MM.1S (cell line): ENCODE measurements around the gene CHST9.

ENCODE experiments used
- EZH2 ChIP-seq: fragments of 300-600 bp; sonication (generic); optimal IDR thresholded peaks from 2 replicates; pipeline ENCODE3; 2017; ENCODE audit warnings: low read depth, mild to moderate bottlenecking, antibody characterized with exemption, low read length, mixed read lengths
- EZH2phosphoT487 ChIP-seq: fragments of 300-600 bp; sonication (generic); IDR thresholded peaks from 2 replicates; pipeline ENCODE4 v1.6.1; 2018; ENCODE audit warnings: antibody characterized with exemption, low read length
- TF ChIP-seq, protein P1 (sequence below): fragments of 300-600 bp; sonication (generic); IDR thresholded peaks from 2 replicates; pipeline ENCODE4 v1.5.1; 2016; ENCODE audit warnings: antibody characterized with exemption, low read length, mixed read lengths

DNA sequence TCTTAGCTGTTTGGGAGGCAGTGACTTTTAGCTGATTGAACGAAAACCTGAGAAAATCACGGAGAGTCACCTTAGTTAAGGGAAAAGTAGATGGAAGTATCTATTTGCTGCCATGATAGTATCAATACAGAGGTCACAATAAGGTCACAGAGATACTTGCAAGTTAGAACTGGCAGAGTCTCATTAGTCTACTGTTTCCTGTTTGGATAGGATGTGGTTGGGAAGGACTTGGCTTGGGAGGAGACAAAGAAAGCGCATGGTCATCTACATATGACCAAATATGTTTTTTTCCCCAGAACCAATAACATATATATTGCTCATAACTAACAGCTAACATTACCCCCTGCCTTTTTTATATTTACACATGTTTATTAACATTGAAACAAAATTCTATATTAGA lies 241.2 kb downstream of the CHST9 start:
- TF ChIP-seq, protein P1, sequence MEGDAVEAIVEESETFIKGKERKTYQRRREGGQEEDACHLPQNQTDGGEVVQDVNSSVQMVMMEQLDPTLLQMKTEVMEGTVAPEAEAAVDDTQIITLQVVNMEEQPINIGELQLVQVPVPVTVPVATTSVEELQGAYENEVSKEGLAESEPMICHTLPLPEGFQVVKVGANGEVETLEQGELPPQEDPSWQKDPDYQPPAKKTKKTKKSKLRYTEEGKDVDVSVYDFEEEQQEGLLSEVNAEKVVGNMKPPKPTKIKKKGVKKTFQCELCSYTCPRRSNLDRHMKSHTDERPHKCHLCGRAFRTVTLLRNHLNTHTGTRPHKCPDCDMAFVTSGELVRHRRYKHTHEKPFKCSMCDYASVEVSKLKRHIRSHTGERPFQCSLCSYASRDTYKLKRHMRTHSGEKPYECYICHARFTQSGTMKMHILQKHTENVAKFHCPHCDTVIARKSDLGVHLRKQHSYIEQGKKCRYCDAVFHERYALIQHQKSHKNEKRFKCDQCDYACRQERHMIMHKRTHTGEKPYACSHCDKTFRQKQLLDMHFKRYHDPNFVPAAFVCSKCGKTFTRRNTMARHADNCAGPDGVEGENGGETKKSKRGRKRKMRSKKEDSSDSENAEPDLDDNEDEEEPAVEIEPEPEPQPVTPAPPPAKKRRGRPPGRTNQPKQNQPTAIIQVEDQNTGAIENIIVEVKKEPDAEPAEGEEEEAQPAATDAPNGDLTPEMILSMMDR, result no peak
- TF ChIP-seq EZH2, result no peak
- TF ChIP-seq EZH2phosphoT487, result no peak
